22Rv1 (cell line): ENCODE measurements around the gene SOX12.

Experiments
- ZFX ChIP-seq: fragments of 450-650 bp; IDR thresholded peaks from 2 replicates; pipeline ENCODE4 v1.6.1; 2017; ENCODE audit warnings: antibody characterized with exemption, borderline replicate concordance
- TF ChIP-seq, protein P1 (sequence below): fragments of 450-650 bp; IDR thresholded peaks from 2 replicates; pipeline ENCODE4 v1.5.1; 2017; ENCODE audit warnings: mild to moderate bottlenecking

DNA sequence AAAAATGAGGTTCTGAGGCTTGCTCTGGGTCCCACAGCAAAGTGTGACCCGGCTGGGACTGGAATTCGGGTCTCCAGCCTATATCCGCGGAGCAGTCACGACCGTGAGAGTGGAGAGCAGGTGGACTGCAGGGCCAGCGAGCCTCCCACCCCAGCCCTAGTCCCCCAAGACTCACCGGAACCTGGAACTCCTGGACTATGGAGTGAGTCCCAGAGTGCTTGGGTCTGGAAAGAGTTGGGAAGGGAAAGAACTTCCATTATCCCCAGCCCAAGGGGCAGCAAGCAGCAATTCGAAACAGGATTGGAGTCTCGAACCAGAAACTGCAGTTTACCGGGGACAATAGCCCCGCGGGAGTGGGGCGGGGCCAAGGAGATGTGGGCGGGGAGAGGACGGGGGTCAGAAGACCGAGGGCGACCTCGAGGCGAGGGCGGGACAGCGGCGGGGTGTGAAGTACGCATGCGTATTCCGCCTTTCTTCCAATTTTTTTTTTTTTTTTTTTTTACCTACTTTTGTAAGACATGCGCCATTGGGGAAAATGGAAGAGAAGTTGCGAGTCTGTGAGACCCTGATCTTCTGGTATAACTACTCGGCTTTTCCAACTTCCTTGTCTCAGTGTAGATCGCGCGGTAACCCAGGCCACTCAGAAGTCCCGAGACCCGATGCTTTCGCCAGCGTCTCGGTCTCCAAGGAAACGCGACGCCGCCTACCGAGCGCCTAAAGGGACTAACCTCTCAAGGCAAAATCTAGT is 35.1 kb upstream of the SOX12 start, which contains the start of gene C20orf96:
- TF ChIP-seq, protein P1, sequence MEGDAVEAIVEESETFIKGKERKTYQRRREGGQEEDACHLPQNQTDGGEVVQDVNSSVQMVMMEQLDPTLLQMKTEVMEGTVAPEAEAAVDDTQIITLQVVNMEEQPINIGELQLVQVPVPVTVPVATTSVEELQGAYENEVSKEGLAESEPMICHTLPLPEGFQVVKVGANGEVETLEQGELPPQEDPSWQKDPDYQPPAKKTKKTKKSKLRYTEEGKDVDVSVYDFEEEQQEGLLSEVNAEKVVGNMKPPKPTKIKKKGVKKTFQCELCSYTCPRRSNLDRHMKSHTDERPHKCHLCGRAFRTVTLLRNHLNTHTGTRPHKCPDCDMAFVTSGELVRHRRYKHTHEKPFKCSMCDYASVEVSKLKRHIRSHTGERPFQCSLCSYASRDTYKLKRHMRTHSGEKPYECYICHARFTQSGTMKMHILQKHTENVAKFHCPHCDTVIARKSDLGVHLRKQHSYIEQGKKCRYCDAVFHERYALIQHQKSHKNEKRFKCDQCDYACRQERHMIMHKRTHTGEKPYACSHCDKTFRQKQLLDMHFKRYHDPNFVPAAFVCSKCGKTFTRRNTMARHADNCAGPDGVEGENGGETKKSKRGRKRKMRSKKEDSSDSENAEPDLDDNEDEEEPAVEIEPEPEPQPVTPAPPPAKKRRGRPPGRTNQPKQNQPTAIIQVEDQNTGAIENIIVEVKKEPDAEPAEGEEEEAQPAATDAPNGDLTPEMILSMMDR = peak; percentile 23; the same call in 1 of the 2 replicates
- no peak for TF ChIP-seq ZFX
